BLaER1 treated with 17β-estradiol and CSF1 and Interleukin-3, amounts not matched to agents 10 nM and 100 nM (cell line): ENCODE data around the gene USO1.
A peak's percentile ranks its signal among the peaks of the same experiment; 100 is the strongest.
"Not testable (repeated sequence)": the region's sequence is repeated elsewhere in the genome, so short reads cannot be mapped to it uniquely, and the experiment has no call there.

Source experiments
- H3K27ac ChIP-seq, 11 experiments: shearing (Covaris generic); formaldehyde crosslinking; 2 replicates each; pipeline ENCODE4 v1.8.1; 2022
- H3K27me3 ChIP-seq, 11 experiments: shearing (Covaris generic); formaldehyde crosslinking; 2 replicates each; pipeline ENCODE4 v1.8.1; 2022
- H3K36me3 ChIP-seq, 11 experiments: shearing (Covaris generic); formaldehyde crosslinking; 2 replicates each; pipeline ENCODE4 v1.8.1; 2022
- H3K4me1 ChIP-seq, 10 experiments: shearing (Covaris generic); formaldehyde crosslinking; 2 replicates each; pipeline ENCODE4 v1.8.1; 2022
- H3K4me2 ChIP-seq, 11 experiments: shearing (Covaris generic); formaldehyde crosslinking; 2 replicates each; pipeline ENCODE4 v1.8.1; 2022
- H3K4me3 ChIP-seq, 10 experiments: shearing (Covaris generic); formaldehyde crosslinking; 2 replicates each; pipeline ENCODE4 v1.8.1; 2022
- H3K9ac ChIP-seq, 11 experiments: shearing (Covaris generic); formaldehyde crosslinking; 2 replicates each; pipeline ENCODE4 v1.8.1; 2022
- H3K9me3 ChIP-seq, 11 experiments: shearing (Covaris generic); formaldehyde crosslinking; replicated peaks in 1 of 11; 2 replicates each; pipeline ENCODE4 v1.8.1; 2022
- H4K20me1 ChIP-seq, 11 experiments: shearing (Covaris generic); formaldehyde crosslinking; 2 replicates each; pipeline ENCODE4 v1.8.1; 2022
- Cebpa-rat ChIP-seq, 11 experiments: shearing (Covaris generic); IDR thresholded peaks; 2 replicates each; pipeline ENCODE4 v1.8.1; 2022

The USO1 gene

DNA sequence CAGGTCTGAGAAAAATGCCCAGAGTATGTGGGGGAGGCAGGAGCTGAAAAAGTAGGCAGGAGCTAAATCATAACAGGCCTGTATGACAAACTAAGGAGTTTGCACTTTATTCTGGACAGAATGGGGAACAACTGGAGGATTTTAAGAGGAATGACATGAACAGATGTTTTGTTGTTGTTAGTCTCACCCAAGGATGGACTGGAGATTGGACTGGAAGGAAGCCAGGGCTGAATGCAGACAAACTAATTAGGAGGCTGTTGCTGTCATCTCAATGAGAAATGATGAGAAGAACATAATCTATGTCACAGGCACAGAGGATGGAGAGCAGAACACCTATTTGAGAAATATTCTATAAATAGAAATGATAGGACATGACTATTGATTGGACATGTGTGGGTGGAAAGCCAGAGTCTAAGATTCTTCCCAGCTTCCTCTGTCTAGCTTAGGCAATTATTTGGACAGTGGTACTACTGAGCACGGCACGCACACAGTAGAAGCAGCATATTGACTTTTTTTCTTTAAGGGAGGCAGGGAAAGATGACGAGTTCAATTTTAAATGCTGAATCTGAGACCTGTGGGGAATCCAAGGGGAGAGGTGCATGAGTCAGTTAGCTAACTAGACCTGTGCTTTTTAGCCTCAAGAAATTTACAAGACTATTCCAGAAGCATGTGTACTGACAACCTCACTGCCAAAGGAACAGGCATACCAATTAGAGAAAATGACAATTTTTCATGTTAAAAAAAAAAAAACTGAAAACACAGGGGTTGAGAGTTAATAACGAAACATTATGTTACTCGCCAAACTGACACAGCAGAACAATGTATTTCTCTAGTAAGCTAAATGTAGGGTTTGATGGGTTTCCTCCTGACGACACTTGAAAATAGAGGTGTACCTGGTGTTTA is 963 bp upstream of the USO1 start:
- H3K4me3 ChIP-seq = peak overlapping the region; percentile 88 to 100 (median 96)
- peaks cover 40 to 51% (median 48%) of the 10 kb centered on the region in 10 experiments for H3K4me1 ChIP-seq
- H3K27ac ChIP-seq = peak overlapping the region; percentile 31 to 98 (median 93); a peak in 21 of 22 replicates
- peak overlapping the region; percentile 76 to 99 (median 95) for H3K9ac ChIP-seq
- peaks cover 0 to 29% (median 14%) of the 10 kb centered on the region in 11 experiments; a peak in 18 of 22 replicates for H3K36me3 ChIP-seq
- no peak for TF ChIP-seq Cebpa-rat (IDR thresholded peaks at IDR 0.05)
- no peaks in the 10 kb centered on the region for H3K27me3 ChIP-seq
- H3K4me2 ChIP-seq = peak overlapping the region; percentile 83 to 98 (median 93)
- H4K20me1 ChIP-seq = peaks cover 0 to 27% (median 10%) of the 10 kb centered on the region in 11 experiments; a peak in 9 of 22 replicates
- peaks cover 0 to 8% (median 0%) of the 10 kb centered on the region in 11 experiments; a peak in 2 of 22 replicates for H3K9me3 ChIP-seq

DNA sequence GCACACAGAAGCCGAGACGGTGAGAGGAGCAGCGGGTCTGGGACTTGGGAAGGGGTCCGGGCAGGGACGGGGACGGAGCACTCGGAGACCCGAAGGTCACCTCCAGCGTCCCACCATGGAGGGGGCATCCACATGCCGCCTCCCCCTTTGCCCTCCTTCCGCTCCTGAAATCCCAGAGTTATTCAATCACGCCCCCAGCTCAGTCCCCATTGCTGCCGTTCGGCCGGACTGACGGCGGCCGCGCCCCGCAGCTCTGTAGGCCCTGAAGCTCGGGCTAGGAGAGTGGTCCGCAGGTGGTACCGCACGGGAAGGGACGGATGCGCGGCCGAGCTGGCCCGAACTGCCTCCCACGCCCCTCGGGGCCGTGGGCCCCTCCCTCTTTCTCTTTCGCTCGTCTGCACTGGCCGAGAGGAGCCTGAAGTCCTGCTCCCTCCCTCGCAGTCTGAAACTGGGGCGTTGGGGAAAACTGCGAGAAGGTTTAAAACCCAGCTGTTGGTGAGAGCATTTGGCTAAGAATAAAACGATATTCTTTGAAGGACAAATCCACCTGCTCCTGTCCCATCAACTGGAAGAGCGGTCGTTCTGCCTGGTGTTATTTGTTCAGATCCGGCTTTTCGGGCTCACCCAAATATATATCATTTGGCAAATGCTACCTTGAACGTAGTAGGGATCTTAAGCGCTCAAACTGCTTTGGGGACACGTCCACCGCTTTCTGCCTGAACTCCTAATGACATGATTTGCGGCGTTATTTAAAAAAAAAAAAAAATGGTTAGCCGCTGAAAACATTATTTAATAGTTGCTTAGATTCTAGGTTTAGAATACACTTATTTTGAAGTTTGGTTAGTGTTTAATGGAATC is 719 bp downstream of the USO1 start:
- Histone ChIP-seq H3K36me3 (peaks cover 0 to 21% (median 8%) of the 10 kb centered on the region in 11 experiments; a peak in 10 of 22 replicates), H3K4me2 (peak overlapping the region; percentile 71 to 94 (median 83)), H3K4me1 (peaks cover 50 to 65% (median 61%) of the 10 kb centered on the region in 10 experiments), H3K27me3 (no peaks in the 10 kb centered on the region), H3K9ac (peak overlapping the region; percentile 87 to 99 (median 95)), H4K20me1 (peaks cover 0 to 44% (median 16%) of the 10 kb centered on the region in 11 experiments; a peak in 11 of 22 replicates), H3K9me3 (peaks cover 0 to 1% (median 0%) of the 10 kb centered on the region in 11 experiments; a peak in 1 of 22 replicates), H3K27ac (peak overlapping the region; percentile 84 to 98 (median 93)), H3K4me3 (peak overlapping the region; percentile 88 to 100 (median 96))
- no peak for TF ChIP-seq Cebpa-rat (IDR thresholded peaks at IDR 0.05)

DNA sequence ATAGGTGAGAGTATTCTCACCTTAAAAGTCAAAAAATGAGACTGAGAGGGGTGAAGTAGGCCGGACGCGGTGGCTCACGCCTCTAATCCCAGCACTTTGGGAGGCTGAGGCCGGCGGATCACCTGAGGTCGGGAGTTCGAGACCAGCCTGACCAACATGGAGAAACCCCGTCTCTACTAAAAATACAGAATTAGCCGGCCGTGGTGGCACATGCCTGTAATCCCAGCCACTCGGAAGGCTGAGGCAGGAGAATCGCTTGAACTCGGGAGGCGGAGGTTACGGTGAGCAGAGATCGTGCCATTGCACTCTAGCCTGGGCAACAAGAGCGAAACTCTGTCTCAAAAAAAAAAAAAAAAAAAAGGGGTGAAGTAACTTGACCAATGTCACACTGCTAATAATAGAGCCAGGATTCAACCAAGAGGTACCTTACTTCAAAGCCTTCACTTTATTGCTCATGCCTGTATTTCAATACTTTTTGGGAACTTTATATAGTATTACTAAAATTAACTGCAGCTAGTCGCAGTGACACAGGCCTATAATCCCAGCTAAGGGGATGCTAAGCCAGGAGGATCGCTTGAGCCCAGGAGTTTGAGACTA is 1.7 kb downstream of the USO1 start:
- H3K9me3 ChIP-seq, H3K27me3 ChIP-seq: not testable (repeated sequence)
- H3K9ac ChIP-seq = peak overlapping the region; percentile 87 to 99 (median 95)
- H3K4me1 ChIP-seq = peaks cover 50 to 67% (median 61%) of the 10 kb centered on the region in 10 experiments
- H3K4me3 ChIP-seq = peak overlapping the region; percentile 88 to 100 (median 96)
- peaks cover 0 to 11% (median 5%) of the 10 kb centered on the region in 11 experiments; a peak in 3 of 22 replicates for H3K36me3 ChIP-seq
- peak overlapping the region; percentile 71 to 94 (median 83) for H3K4me2 ChIP-seq
- peaks cover 0 to 51% (median 16%) of the 10 kb centered on the region in 11 experiments; a peak in 11 of 22 replicates for H4K20me1 ChIP-seq
- H3K27ac ChIP-seq = peak overlapping the region in 8 of 11 experiments; percentile 1 to 98 (median 94); a peak in 9 of 22 replicates

GRCh38 chr4:75726577-75726976 is 2.2 kb downstream of the USO1 start:
- H3K9ac ChIP-seq = peak overlapping the region in 10 of 11 experiments; percentile 7 to 98 (median 72); a peak in 12 of 22 replicates

DNA sequence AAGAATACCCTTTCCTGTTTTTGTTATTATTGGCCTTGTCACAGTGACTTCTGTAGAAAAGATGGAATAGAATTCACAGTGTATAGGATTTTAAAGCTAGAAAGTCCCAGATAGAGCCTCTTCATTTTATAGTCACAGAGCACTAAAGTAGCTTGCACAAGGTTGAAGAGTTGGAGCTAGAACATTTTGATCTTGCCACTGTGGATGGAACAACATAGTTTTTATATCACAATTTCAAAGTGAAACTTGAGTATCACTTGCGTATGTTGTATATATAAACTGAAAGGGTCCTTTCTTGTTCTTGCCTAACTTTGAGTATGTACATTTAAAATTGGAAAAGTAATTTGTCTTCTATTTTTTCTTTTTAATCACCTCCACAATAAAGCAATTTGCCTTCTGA is 2.7 kb downstream of the USO1 start:
- Histone ChIP-seq H3K36me3 (peaks cover 0 to 13% (median 5%) of the 10 kb centered on the region in 11 experiments; a peak in 8 of 22 replicates), H3K9ac (peak overlapping the region in 8 of 11 experiments; percentile 11 to 98 (median 90); a peak in 10 of 22 replicates), H3K27me3 (no peaks in the 10 kb centered on the region), H4K20me1 (peaks cover 0 to 51% (median 16%) of the 10 kb centered on the region in 11 experiments; a peak in 11 of 22 replicates), H3K27ac (peak overlapping the region in 4 of 11 experiments; percentile 1 to 35 (median 25); a peak in 5 of 22 replicates), H3K4me3 (peak overlapping the region in 6 of 10 experiments; percentile 9 to 100 (median 98); a peak in 8 of 20 replicates), H3K9me3 (peaks cover 0 to 3% (median 2%) of the 10 kb centered on the region in 11 experiments; a peak in 7 of 22 replicates), H3K4me1 (peaks cover 45 to 63% (median 57%) of the 10 kb centered on the region in 10 experiments), H3K4me2 (peak overlapping the region; percentile 71 to 94 (median 83))
- no peak for TF ChIP-seq Cebpa-rat (IDR thresholded peaks at IDR 0.05)

More at GRCh38 chr4:75726577-75726976, 2.2 kb downstream of the USO1 start:
- H3K4me1 ChIP-seq = peaks cover 50 to 67% (median 60%) of the 10 kb centered on the region in 10 experiments
- H3K36me3 ChIP-seq = peaks cover 0 to 11% (median 5%) of the 10 kb centered on the region in 11 experiments; a peak in 3 of 22 replicates
- no peaks in the 10 kb centered on the region for H3K9me3 ChIP-seq
- TF ChIP-seq Cebpa-rat (IDR thresholded peaks at IDR 0.05) = no peak
- peaks cover 0 to 51% (median 16%) of the 10 kb centered on the region in 11 experiments; a peak in 11 of 22 replicates for H4K20me1 ChIP-seq
- H3K27ac ChIP-seq = peak overlapping the region in 5 of 11 experiments; percentile 1 to 35 (median 22); a peak in 3 of 22 replicates
- H3K27me3 ChIP-seq = no peaks in the 10 kb centered on the region
- H3K4me2 ChIP-seq = peak overlapping the region; percentile 71 to 94 (median 83)
- peak overlapping the region in 9 of 10 experiments; percentile 9 to 100 (median 97); a peak in 13 of 20 replicates for H3K4me3 ChIP-seq

- peaks cover 10 to 35% (median 22%) of the 10 kb centered on the region in 11 experiments; a peak in 18 of 22 replicates for H3K36me3 ChIP-seq
- no peak overlapping the region for H3K9ac ChIP-seq
- H3K4me3 ChIP-seq = no peak overlapping the region
- TF ChIP-seq Cebpa-rat (IDR thresholded peaks at IDR 0.05) = no peak
- peaks cover 28 to 47% (median 40%) of the 10 kb centered on the region in 10 experiments for H3K4me1 ChIP-seq
- no peak overlapping the region for H3K27ac ChIP-seq
- H3K4me2 ChIP-seq = peak overlapping the region in 5 of 11 experiments; percentile 27 to 62 (median 31); a peak in 4 of 22 replicates
- peaks cover 0 to 51% (median 16%) of the 10 kb centered on the region in 11 experiments; a peak in 11 of 22 replicates for H4K20me1 ChIP-seq
- no peaks in the 10 kb centered on the region for H3K27me3 ChIP-seq
- peaks cover 15 to 30% (median 25%) of the 10 kb centered on the region in 11 experiments for H3K9me3 ChIP-seq
These were observed 5.5 kb downstream of the USO1 start for GRCh38 chr4:75729836-75730235.

DNA sequence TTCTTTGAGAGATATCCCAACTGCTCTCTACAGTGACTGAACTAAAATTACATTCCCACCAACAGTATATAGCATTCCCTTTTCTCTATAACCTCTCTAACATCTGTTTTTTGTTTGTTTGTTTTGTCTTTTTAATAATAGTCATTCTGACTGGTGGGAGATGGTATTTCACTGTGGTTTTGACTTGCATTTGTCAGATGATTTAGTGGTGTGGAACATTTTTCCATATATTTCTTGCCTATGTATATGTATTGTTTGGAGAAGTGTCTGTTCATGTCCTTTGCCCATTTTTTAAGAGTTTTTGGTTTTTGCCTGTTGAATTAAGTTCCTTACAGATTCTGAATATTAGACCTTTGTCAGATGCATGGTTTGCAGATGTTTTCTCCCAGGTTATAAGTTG is 9.0 kb downstream of the USO1 start:
- Histone ChIP-seq H3K9ac (no peak overlapping the region), H3K36me3 (peaks cover 25 to 59% (median 40%) of the 10 kb centered on the region in 11 experiments; a peak in 21 of 22 replicates), H3K27me3 (no peaks in the 10 kb centered on the region), H3K4me2 (no peak overlapping the region), H3K9me3 (peaks cover 15 to 37% (median 26%) of the 10 kb centered on the region in 11 experiments), H3K4me3 (no peak overlapping the region), H3K4me1 (peaks cover 10 to 33% (median 21%) of the 10 kb centered on the region in 10 experiments; a peak in 19 of 20 replicates), H4K20me1 (peaks cover 0 to 50% (median 6%) of the 10 kb centered on the region in 11 experiments; a peak in 12 of 22 replicates), H3K27ac (no peak overlapping the region)
- no peak for TF ChIP-seq Cebpa-rat (IDR thresholded peaks at IDR 0.05)
